ENCODE measurements around the gene NOS1. TPM values are rescaled to one million over a fixed set of nuclear protein-coding genes. Genes with fewer than 3 reads are reported as not detected.

The NOS1 gene
- total and polyA plus RNA-seq, 11 donors, result 0.01 to 0.40 (median 0.10) TPM; not detected in 1

- TF ChIP-seq CTCF (IDR thresholded peaks at IDR 0.05), result no peak
- TF ChIP-seq POLR2A (IDR thresholded peaks at IDR 0.05), result no peak
- WGBS, 4 donors, result 77 to 84% (median 80%) methylated on average over 3 of the region's 3 CpGs
- Histone ChIP-seq H3K4me3 (no peak overlapping the region), H3K4me1 (no peaks in the 10 kb centered on the region), H3K9me3 (no peaks in the 10 kb centered on the region), H3K36me3 (no peaks in the 10 kb centered on the region), H3K27me3 (peaks cover 0 to 33% (median 5%) of the 10 kb centered on the region in 9 donors), H3K27ac (no peak overlapping the region)
- intact Hi-C loops (cut with DNase I), result loop anchor here in 9 of 10 donors (5.0 to 10.0 kb wide), 6 partner anchors 158 to 648 kb away; no protein-coding TSS in a partner anchor
- DNase-seq (no peak), ATAC-seq (no peak)
Observed at GRCh38 chr12:117209626-117210025, 151.8 kb downstream of the NOS1 start.

GRCh38 chr12:117208811-117209455 lies 152.5 kb downstream of the NOS1 start:
- TF ChIP-seq CTCF (IDR thresholded peaks at IDR 0.05) (no peak), POLR2A (IDR thresholded peaks at IDR 0.05) (no peak)
- ATAC-seq, result no peak
- H3K9me3 ChIP-seq, result no peaks in the 10 kb centered on the region
- intact Hi-C loops (cut with DNase I), result no loop called here
- no peaks in the 10 kb centered on the region for H3K4me1 ChIP-seq
- H3K27ac ChIP-seq, result no peak overlapping the region
- 77 to 90% (median 82%) methylated on average over 9 to 13 of the region's 13 CpGs for WGBS, 4 donors
- H3K36me3 ChIP-seq, result no peaks in the 10 kb centered on the region
- H3K27me3 ChIP-seq, result peaks cover 0 to 40% (median 6%) of the 10 kb centered on the region in 9 donors
- no peak overlapping the region for H3K4me3 ChIP-seq
- DNase-seq, result no peak

- intact Hi-C loops (cut with DNase I), result no loop called here
- WGBS, 4 donors, result 69 to 78% (median 75%) methylated on average over 16 of the region's 16 CpGs
- Histone ChIP-seq H3K4me3 (no peak overlapping the region), H3K4me1 (no peaks in the 10 kb centered on the region), H3K36me3 (no peaks in the 10 kb centered on the region), H3K9me3 (no peaks in the 10 kb centered on the region), H3K27me3 (peaks cover 0 to 47% (median 6%) of the 10 kb centered on the region in 9 donors), H3K27ac (no peak overlapping the region)
- TF ChIP-seq POLR2A (IDR thresholded peaks at IDR 0.05), result no peak
- no peak for TF ChIP-seq CTCF (IDR thresholded peaks at IDR 0.05)
- DNase-seq (no peak), ATAC-seq (no peak)
Observed at GRCh38 chr12:117208206-117208605, 153.2 kb downstream of the NOS1 start.

GRCh38 chr12:117207675-117208074 lies 153.8 kb downstream of the NOS1 start:
- H3K27me3 ChIP-seq, result peaks cover 0 to 51% (median 6%) of the 10 kb centered on the region in 9 donors
- TF ChIP-seq CTCF (IDR thresholded peaks at IDR 0.05) (no peak), POLR2A (IDR thresholded peaks at IDR 0.05) (no peak)
- ATAC-seq, result no peak
- H3K4me1 ChIP-seq, result no peaks in the 10 kb centered on the region
- H3K36me3 ChIP-seq, result no peaks in the 10 kb centered on the region
- WGBS, 4 donors, result 47 to 68% (median 58%) methylated on average over 2 of the region's 2 CpGs
- no peaks in the 10 kb centered on the region for H3K9me3 ChIP-seq
- no peak for DNase-seq
- no peak overlapping the region for H3K4me3 ChIP-seq
- intact Hi-C loops (cut with DNase I), result no loop called here
- H3K27ac ChIP-seq, result no peak overlapping the region
